Body of pancreas (tissue), 4 donors: ENCODE measurements around the gene CLHC1. TPM values are rescaled to one million over a fixed set of nuclear protein-coding genes. Genes with fewer than 3 reads are reported as not detected.

ENCODE experiments used
- ATAC-seq: fragments of 150-250 bp; one replicate; pipeline ENCODE4 v1.9.1; 2016
- DNase-seq, 4 donors: peaks; one replicate each; pipeline ENCODE4 v3.0.0-alpha.2; 2019
- H3K27ac ChIP-seq, 4 donors: fragments of 200-600 bp; sonication (generic); 1 replicate in 3 of 4; 2 replicates in 1 of 4; pipeline versions ENCODE4 v1.5.1 to v1.6.1; 2016 to 2019; ENCODE audit warnings: mild to moderate bottlenecking in 1 of 4, mixed read lengths in 1 of 4, moderate library complexity in 1 of 4
- H3K27me3 ChIP-seq, 2 donors: fragments of 200-600 bp; sonication (generic); one replicate each; pipeline ENCODE4 v1.6.0; 2016; ENCODE audit warnings: mild to moderate bottlenecking in 1 of 2
- H3K36me3 ChIP-seq, 2 donors: fragments of 200-600 bp; sonication (generic); replicated peaks in 1 of 2; 2 replicates each; pipeline ENCODE4 v1.5.1; 2016; ENCODE audit warnings: low read depth in 2 of 2; ENCODE audit not compliant: insufficient read depth in 1 of 2
- H3K4me1 ChIP-seq: fragments of 200-600 bp; sonication (generic); one replicate; pipeline ENCODE4 v1.6.0; 2016
- H3K4me3 ChIP-seq, 2 donors: fragments of 200-600 bp; sonication (generic); 1 replicate in 1 of 2; 2 replicates in 1 of 2; pipeline ENCODE4 v1.5.1; 2016 to 2019
- H3K9me3 ChIP-seq, 3 donors: fragments of 200-600 bp; sonication (generic); 1 replicate in 2 of 3; 2 replicates in 1 of 3; pipeline ENCODE4 v1.5.1; 2016
- POLR2A ChIP-seq, 3 donors: fragments of 450-650 bp; IDR thresholded peaks; one replicate each; pipeline ENCODE4 v1.6.1; 2016; ENCODE audit warnings: antibody characterized with exemption in 3 of 3, mild to moderate bottlenecking in 2 of 3
- WGBS, 2 donors: methylation state at CpG; one replicate each; pipeline ENCODE4 v1.1.5; 2017; 5-methylcytosine and 5-hydroxymethylcytosine counted together
- intact Hi-C: fragments of 100-400 bp; cut with DNase I; formaldehyde crosslinking; loops from one replicate; pipeline ENCODE4 v1.15.1; 2023
- total RNA-seq, 2 donors: library from RNA; depleted of rRNA; stranded (reverse); fragments of >200 nt; gene quantifications; one replicate each; pipeline ENCODE4 v1.1.0, GENCODE V29; 2016
- TF ChIP-seq, protein P1 (sequence below), 7 experiments: fragments of 450-650 bp in 4 of 7; fragments of 200-600 bp in 3 of 7; sonication (generic) in 3 of 7; IDR thresholded peaks; one replicate each; pipeline ENCODE4 v1.5.1; 2016 to 2019; ENCODE audit warnings: antibody characterized with exemption in 7 of 7

The CLHC1 gene
- total RNA-seq, 2 donors from 2014 or later = 3.3 to 19.7 TPM

DNA sequence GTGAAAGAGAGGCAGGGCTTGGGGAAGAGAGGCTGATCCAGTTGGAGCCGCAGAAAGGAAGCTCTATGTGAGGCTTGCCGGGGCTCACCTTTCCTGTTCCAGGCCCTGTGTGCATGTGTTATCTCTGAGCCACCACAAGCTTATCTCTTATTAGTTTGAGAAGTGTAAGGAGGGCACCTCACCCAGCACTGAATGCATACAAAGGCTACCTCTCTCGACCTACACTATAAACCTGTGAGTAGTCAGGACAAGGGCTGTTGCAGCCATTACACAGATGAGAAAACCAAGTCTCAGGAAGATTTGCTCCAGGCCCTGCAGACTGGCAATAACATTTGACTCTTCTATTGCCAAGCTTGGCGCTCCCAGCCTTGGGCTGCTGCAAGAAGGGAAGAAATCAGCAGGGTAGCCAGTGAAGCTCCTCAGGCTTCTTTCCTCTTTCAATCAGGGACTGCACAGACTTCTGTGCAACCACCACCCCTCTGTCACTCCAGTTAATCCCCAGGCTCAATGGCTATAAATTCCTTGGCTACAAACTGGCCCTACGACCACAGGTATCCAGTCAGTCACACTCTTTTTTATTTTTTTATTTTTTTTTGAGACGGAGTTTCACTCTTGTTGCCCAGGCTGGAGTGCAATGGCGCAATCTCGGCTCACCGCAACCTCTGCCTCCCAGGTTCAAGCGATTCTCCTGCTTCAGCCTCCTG lies 73.8 kb downstream of the CLHC1 start:
- intact Hi-C loops = no loop called here
- Histone ChIP-seq H3K4me3 (no peak overlapping the region), H3K27me3 (no peaks in the 10 kb centered on the region), H3K36me3 (no peaks in the 10 kb centered on the region), H3K9me3 (no peaks in the 10 kb centered on the region), H3K4me1 (peaks cover 97% of the 10 kb centered on the region), H3K27ac (peak overlapping the region in 3 of 4 donors; percentile 69 to 84 (median 74))
- 62 to 63% methylated on average over 10 of the region's 10 CpGs for WGBS, 2 donors
- no peak for ATAC-seq
- peak in 1 of 4 donors; percentile 25 for DNase-seq
- no peak for TF ChIP-seq POLR2A (IDR thresholded peaks at IDR 0.05)
- TF ChIP-seq, protein P1, sequence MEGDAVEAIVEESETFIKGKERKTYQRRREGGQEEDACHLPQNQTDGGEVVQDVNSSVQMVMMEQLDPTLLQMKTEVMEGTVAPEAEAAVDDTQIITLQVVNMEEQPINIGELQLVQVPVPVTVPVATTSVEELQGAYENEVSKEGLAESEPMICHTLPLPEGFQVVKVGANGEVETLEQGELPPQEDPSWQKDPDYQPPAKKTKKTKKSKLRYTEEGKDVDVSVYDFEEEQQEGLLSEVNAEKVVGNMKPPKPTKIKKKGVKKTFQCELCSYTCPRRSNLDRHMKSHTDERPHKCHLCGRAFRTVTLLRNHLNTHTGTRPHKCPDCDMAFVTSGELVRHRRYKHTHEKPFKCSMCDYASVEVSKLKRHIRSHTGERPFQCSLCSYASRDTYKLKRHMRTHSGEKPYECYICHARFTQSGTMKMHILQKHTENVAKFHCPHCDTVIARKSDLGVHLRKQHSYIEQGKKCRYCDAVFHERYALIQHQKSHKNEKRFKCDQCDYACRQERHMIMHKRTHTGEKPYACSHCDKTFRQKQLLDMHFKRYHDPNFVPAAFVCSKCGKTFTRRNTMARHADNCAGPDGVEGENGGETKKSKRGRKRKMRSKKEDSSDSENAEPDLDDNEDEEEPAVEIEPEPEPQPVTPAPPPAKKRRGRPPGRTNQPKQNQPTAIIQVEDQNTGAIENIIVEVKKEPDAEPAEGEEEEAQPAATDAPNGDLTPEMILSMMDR (IDR thresholded peaks at IDR 0.05) = no peak

DNA sequence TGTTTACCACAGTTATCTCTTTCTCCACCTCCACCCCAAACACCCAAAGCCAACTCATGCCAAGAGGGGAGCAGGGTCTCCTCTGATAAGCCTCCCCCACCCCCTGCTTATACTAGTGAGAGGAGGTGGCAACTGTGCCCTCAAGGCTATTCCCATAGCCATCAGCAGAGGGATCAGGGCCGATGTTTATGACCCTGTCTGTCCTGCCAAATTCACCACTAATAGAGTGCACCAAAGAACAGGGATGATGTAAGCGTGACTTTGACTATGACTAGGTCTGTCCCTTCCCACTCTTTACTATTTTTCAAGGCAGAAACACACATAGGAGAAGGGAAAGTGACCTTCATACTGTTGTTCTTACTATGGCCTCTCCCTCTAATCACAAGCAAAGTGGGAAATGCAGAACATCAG lies 74.6 kb downstream of the CLHC1 start:
- 36 to 47% methylated on average over 2 of the region's 2 CpGs for WGBS, 2 donors
- DNase-seq (peak in 3 of 4 donors; percentile 52 to 54 (median 52)), ATAC-seq (peak; percentile 67)
- Histone ChIP-seq H3K27me3 (no peaks in the 10 kb centered on the region), H3K36me3 (no peaks in the 10 kb centered on the region), H3K4me1 (peaks cover 89% of the 10 kb centered on the region), H3K27ac (peak overlapping the region; percentile 45 to 84 (median 46)), H3K9me3 (no peaks in the 10 kb centered on the region), H3K4me3 (no peak overlapping the region)
- TF ChIP-seq, protein P1 (IDR thresholded peaks at IDR 0.05) = peak in 1 of 7 experiments; percentile 9
- no peak for TF ChIP-seq POLR2A (IDR thresholded peaks at IDR 0.05)
- intact Hi-C loops = no loop called here

DNA sequence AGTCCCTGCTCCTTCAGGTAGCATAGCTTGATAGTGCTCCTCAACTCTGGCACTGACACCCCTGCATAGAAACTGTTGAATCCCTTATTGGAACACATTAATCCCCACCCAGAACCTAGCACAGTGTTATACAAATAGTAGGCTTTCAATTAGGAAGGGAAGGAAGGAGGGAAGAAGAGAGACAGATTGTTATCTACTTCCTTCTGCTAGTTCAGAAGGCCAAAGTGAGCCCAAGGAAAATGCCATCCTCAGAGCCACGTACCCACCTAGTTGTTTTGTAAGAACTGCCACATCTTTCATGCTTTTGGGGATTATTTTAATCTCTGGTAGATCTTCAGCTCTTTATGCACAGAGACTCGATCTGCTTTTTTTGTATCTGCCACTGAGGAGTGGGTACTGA lies 75.1 kb downstream of the CLHC1 start:
- Histone ChIP-seq H3K9me3 (no peaks in the 10 kb centered on the region), H3K27ac (peak overlapping the region; percentile 45 to 84 (median 46)), H3K4me1 (peaks cover 84% of the 10 kb centered on the region), H3K36me3 (no peaks in the 10 kb centered on the region), H3K4me3 (no peak overlapping the region), H3K27me3 (no peaks in the 10 kb centered on the region)
- DNase-seq = no peak
- no peak for TF ChIP-seq POLR2A (IDR thresholded peaks at IDR 0.05)
- TF ChIP-seq, protein P1 (IDR thresholded peaks at IDR 0.05) = no peak
- intact Hi-C loops = no loop called here
- no peak for ATAC-seq
- WGBS, 2 donors = 58 to 64% methylated on average over 2 of the region's 2 CpGs

DNA sequence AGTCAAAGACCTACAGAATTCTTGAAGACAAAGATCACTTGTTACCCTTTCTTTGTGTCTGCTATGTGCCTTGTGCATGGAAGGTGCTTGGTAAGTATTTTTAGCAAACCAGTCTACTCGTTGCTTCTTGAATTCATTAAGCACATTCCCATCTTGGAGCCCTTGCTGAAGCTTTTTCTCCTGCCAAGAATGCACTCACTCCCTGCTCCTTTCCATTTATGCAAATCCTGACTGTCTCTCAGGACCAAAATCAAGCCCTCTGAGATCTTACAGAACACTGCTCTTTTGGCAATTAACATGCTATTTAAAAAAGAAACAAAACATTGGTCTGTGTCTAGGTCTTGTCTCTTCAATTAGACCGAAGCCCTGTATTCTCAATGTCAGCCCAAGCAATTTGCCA lies 75.8 kb downstream of the CLHC1 start:
- ATAC-seq = no peak
- no peaks in the 10 kb centered on the region for H3K36me3 ChIP-seq
- DNase-seq = no peak
- H3K9me3 ChIP-seq = no peaks in the 10 kb centered on the region
- H3K27ac ChIP-seq = peak overlapping the region in 3 of 4 donors; percentile 16 to 46 (median 45)
- intact Hi-C loops = no loop called here
- TF ChIP-seq POLR2A (IDR thresholded peaks at IDR 0.05) = no peak
- TF ChIP-seq, protein P1 (IDR thresholded peaks at IDR 0.05) = no peak
- no peaks in the 10 kb centered on the region for H3K27me3 ChIP-seq
- H3K4me1 ChIP-seq = peaks cover 77% of the 10 kb centered on the region
- H3K4me3 ChIP-seq = no peak overlapping the region
- 25 to 37% methylated on average over 2 of the region's 2 CpGs for WGBS, 2 donors
